NOMO-1 treated with dmso at 0.1 percent for 144 hours (cell line): Measurements from ENCODE around the gene SELENOM.

Source experiments
- DNase-seq: peaks from one replicate; lab custom pipeline; 2025; ENCODE audit not compliant: unreplicated experiment; lab: John Stamatoyannopoulos, UW

SELENOM gene

GRCh38 chr22:31107178-31107893 is at the start of gene SELENOM:
Gene SELENOM, minus strand, starts transcription at chr22:31107568. Its CDS starts 63 bp downstream, at chr22:31107505.
- peak; percentile 94 for DNase-seq

- no peak for DNase-seq
Measured at GRCh38 chr22:31155422-31155821, 48.1 kb upstream of the SELENOM start.

- DNase-seq = no peak
Measured at GRCh38 chr22:31154975-31155374, 47.6 kb upstream of the SELENOM start.

- no peak for DNase-seq
Measured at GRCh38 chr22:31153357-31153756, 46.0 kb upstream of the SELENOM start.

- DNase-seq = no peak
Measured at GRCh38 chr22:31151872-31152271, 44.5 kb upstream of the SELENOM start.

- no peak for DNase-seq
Measured at GRCh38 chr22:31150615-31151014, 43.2 kb upstream of the SELENOM start.

GRCh38 chr22:31148953-31149627 is 41.7 kb upstream of the SELENOM start:
- DNase-seq = peak; percentile 23

- DNase-seq = no peak
Measured at GRCh38 chr22:31148488-31148887, 41.1 kb upstream of the SELENOM start.

- no peak for DNase-seq
Measured at GRCh38 chr22:31144223-31144622, 36.9 kb upstream of the SELENOM start.

GRCh38 chr22:31143537-31143936 is 36.2 kb upstream of the SELENOM start:
- DNase-seq = no peak

GRCh38 chr22:31143038-31143437 is 35.7 kb upstream of the SELENOM start:
- DNase-seq = no peak

GRCh38 chr22:31142285-31142684 is 34.9 kb upstream of the SELENOM start:
- no peak for DNase-seq

- DNase-seq = no peak
Measured at GRCh38 chr22:31141551-31141950, 34.2 kb upstream of the SELENOM start.

GRCh38 chr22:31140746-31141145 is 33.4 kb upstream of the SELENOM start:
- no peak for DNase-seq

- DNase-seq = no peak
Measured at GRCh38 chr22:31139866-31140716, 32.7 kb upstream of the SELENOM start, which contains the start of gene PLA2G3. Gene PLA2G3, minus strand, starts transcription at chr22:31140508. Its CDS starts 154 bp downstream, at chr22:31140354.

GRCh38 chr22:31139066-31139465 is 31.7 kb upstream of the SELENOM start:
- DNase-seq = no peak

- no peak for DNase-seq
Measured at GRCh38 chr22:31138126-31138525, 30.8 kb upstream of the SELENOM start.

GRCh38 chr22:31137721-31138120 is 30.4 kb upstream of the SELENOM start:
- no peak for DNase-seq

GRCh38 chr22:31136711-31137110 is 29.3 kb upstream of the SELENOM start:
- no peak for DNase-seq

- DNase-seq = no peak
Measured at GRCh38 chr22:31136155-31136554, 28.8 kb upstream of the SELENOM start.

- no peak for DNase-seq
Measured at GRCh38 chr22:31135706-31136105, 28.3 kb upstream of the SELENOM start.

GRCh38 chr22:31134688-31135087 is 27.3 kb upstream of the SELENOM start:
- no peak for DNase-seq
